Activated CD8-positive, alpha-beta memory T cell treated with anti-CD3 and anti-CD28 coated beads for 48 hours (primary cell): ENCODE measurements around the gene SLC2A6.

Source experiments
- DNase-seq, 3 experiments: peaks; one replicate each; pipeline ENCODE4 v3.0.0-alpha.2; 2020; ENCODE audit warnings: low read depth in 2 of 3, low spot score in 2 of 3

The SLC2A6 gene

DNA sequence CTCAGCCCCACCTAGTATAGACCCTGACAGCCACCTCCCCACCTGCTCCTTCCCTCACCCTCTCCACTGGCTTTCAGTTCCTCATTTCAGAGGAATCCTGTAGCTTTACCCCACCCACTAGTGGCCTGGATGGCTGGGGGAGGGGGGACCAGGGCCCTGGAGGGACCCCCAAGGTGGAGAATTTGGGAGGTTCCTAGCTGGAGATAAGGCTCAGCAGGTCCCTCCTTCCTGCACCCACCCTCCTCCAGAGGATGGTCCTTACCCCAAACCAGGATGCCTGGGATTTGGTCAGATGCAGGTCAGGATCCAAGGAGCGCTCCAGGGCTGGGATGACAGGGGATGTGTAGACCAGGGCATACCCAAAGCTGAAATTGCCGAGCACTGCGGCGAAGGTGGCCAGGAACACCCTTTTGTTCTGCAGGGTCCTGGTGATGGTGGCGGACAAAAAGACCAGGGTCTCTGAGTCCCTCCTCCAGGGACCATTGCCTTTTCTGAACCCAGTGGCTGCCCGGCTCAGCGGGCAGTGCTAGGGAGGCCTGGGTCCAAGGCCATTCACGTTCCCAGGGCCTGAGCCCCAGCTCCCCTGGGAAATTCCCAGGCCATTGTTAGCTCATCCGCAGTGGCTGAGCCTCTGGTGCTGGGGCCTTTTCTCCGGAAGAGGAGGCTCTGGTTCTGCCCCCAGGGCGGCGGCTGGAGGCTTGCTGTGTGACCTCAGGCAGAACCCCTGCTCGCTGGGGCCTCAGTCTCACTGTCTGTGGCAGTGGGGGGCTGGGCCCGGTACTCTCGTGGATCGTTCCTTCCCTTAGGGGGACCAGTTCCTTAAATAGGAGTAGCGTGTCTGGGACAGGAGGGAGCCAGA, 678 bp downstream of the SLC2A6 start:
- DNase-seq: no peak

DNA sequence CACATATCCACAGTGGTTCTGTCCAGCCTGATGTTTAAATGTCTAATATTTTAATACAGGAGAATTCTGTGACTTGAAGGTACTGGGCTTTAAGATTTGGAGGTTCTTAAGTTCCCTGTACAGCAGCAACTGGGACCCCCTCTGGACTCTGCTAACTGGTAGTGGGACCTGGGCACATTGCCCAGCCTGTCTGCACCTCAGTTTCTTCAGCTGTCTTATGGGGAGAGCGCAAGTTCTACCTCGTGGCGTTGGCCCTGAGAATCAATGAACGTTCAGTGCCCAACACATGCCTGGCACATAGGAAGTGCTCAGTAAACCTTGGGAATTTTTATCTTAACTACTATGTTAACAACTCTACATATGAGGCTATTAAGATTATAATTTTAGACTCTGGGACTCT, 1.4 kb downstream of the SLC2A6 start:
- DNase-seq: no peak

DNA sequence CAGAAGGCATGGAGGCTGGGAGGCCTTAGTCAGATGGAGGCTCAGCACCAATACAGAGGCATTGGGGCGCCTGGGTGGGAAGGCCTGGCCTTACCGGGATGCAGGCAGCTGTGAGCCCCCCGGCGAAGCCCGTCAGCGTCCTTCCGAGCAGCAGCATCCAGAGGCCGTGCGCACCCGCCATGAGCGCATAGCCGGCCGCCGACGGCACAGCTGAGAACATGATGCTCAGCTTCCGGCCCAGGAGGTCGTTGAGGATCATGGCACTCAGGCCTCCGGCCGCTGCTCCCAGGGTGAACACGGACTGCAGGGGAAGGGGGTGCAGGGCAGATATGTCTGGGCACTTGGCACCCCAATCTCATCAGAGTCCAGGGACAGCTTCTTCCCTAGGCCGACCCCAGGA, 2.0 kb downstream of the SLC2A6 start:
- DNase-seq: no peak

DNA sequence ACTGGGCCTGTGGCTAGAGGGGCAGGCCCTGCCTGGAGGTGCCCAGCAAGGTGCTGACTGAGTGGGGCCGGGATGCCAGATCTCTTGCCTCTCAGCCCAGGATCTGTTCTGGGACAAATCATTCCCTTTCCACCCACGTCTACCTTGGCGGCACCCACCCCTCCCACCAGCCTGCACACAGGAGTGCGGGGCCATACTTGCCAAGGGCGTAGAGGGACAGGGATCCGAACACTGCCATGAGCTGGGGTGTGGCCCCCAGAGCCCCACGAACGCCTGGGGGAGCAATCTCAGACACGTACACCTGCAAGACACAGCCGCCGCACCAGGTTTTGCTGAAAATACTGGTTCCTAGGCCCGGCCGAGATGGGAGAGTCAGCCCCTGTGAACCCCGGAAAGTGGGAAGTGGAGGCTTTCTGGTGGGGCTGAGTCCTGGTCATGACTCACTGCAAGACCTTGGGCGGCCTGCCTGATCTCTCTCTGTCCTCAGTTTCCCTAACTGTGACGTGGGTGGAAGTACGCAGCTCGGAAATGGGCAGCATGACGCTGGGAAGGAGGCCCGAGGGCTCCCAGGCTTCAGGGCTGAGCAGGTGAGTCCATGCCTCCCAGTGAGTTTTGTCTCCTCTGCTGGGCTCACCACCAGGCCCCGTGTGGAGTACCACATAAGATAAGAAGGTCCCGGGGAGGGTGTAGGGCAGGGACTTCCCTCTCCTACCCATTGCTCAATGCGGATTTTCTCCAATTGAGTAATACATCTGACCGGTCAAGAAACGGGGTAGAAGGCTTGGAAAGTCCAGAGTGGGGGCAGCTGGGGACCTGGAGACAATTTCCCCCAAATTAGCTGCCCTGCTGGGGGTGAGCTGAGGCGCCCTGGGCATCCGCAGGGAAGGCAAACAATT, 2.6 kb downstream of the SLC2A6 start:
- DNase-seq: no peak

DNA sequence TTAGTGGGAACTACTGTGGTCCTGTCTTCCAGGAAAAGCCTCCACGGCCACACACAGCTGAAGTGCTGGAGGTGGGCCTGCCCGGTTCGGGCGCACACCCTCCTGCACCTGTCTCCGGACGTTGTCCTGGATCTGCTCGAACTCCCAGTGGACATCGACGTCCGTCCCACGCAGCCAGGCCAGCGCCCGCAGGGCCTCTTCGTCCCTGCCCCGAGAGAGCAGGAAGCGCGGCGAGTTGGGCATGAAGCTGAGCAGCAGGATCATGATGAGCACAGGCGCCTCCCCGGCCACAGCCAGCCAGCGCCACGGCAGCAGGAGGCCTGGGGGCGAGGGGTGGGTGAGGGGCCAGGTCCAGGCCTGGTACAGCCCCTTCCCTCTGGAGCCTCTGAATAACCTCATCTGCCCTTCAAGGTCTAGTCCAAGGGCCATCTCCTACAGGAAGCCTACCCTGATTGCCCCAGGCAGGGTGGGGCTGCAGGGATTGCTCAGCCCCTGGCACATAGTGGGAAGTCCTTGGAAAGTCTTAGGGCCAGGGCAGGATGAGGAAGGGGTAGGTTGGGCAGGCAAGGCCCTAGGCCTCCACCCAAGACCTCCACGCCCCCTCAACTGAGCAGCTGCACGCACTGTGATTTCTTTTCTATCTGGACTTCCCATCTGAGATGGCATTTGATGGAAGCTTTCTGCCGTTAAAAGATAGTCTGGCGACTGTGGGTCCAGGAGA, 3.4 kb downstream of the SLC2A6 start:
- no peak for DNase-seq

DNA sequence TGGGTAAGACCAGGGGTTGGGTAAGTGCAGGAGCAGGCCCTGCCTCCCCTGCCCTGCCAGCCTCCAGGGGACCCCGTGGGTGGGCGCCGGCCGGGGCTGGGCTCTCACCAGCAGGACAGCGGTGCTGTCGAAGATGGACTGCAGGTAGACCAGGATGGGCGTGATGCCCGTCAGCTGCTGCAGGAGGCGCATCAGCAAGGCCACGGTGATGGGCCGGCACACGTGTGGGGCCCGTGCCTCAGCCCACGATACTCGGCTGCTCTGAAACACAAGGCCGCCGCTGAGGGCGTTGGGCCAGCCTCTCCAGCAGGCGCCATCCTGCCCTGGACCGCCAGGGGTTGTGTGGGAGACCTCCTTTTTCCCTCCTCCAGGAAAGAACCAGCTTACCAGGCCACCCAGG, 4.0 kb downstream of the SLC2A6 start:
- no peak for DNase-seq

DNA sequence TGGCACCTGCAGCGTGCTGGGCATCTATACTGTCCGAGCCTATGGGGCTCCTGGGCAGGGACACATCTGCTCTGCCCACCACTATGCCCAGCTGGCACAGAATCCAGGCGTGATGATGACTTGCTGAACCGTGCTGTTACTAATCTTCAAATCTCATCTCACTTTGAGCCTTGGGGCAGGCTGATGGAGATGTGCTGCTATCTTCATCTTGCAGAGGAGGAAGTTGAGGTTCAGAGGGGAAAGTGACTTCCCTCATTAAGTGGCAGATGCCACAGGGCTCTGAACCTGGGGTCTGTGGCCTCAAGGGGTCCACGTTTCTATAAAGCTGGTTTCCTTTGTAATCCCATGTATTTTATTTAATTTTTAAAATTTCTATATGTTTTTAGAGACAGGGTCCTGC, 4.7 kb downstream of the SLC2A6 start:
- DNase-seq: no peak

DNA sequence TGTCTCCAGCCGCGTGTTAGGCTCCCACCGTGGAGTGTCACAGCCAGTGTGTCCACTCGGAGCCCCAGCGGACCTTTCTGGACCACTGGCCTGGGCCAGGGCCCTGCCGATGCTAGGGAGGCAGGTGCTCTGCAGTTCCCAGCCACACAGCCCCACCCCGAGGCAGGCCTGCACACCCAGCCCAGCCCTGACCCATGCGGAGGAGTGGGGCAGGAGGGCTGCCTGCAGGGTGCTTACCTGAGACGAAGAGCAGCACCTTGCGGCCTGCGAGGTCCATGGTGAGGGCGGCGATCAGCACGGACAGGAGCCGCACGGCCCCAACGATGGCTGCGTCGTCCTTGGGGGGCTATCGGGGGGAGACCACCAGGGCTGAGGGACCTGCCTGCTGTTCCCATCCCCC, 5.2 kb downstream of the SLC2A6 start:
- no peak for DNase-seq

DNA sequence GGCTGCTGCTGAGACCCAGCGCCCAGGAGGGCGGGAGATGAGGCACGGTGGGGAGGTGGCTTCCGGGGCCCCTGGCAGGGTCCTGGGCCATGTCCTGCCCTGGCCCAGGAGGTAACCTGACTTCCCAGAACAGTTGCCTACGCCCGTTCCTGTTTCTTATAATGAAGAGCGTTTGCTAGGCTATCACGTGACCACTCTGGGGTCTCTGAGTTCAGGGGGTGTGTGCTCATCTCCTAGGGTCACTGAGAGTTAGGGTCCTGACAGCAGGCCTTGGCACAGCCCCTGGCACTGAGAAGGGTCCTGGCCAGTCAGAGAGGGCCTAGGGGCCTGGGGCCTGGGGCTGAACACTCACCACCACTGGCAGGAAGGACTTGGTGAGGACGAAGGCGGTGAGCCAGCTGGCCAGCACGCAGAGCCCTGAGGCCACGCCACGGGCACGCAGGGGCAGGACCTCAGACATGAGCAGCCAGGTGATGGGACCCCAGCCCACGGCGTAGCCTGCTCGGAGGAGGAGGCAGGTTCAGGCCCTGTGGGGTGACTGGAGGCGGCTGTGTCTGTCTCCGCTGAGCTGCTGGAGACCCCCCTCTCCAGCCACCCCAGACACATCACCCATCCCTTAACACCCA, 6.0 kb downstream of the SLC2A6 start:
- DNase-seq: no peak

DNA sequence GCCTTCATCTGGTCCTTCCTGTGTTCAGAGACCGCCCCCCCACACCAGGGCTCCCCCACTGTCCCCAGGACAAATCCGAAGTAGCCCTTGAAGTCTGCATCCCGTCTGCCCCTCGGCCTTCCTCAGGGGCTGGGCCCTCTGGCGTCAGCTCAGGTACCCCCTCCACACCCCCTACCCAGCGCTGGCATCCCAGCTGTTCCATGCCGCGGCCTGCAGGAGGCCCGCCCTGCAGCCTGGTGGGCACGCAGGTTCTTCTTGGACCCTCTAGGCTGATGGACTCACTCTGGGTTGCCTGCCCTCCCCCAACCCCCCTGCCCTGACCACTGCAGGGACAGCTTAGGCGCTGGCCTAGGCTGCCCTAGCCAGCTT, 6.6 kb downstream of the SLC2A6 start:
- DNase-seq: no peak

DNA sequence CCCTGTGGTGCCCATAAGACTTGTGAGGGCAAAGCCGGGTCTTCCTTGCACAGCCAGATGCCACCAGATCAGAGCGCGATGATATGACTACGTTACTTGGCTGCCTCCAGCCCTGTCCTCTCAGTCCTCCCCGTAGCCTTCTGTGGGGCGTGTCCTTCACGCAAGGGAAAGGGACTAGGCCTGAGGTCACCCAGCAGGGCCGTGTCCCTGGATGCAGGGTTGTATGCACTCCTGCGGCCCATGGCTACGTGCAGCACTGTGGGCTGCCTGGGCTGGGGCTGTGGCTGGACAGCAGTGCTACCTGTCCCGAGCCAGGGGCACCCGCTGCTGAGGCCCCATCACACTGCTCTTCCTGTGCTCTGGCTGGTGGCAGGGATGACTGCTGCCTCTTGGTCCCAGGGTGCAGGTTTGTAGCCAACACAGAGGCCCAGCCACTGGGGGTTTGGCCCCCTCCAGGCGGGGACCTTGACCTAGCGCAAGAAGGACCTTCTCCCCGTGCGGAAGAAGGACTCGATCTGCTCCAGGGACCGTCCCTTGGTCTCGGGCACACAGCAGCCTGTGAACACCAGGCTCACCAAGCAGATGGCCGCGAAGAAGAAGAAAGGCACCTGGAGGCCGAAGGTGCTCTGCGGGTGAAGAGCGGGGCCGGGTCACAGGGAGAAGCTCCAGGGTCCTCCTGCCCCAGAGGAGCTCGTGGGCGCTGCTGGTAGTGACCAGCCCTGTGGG, 7.2 kb downstream of the SLC2A6 start:
- no peak for DNase-seq

DNA sequence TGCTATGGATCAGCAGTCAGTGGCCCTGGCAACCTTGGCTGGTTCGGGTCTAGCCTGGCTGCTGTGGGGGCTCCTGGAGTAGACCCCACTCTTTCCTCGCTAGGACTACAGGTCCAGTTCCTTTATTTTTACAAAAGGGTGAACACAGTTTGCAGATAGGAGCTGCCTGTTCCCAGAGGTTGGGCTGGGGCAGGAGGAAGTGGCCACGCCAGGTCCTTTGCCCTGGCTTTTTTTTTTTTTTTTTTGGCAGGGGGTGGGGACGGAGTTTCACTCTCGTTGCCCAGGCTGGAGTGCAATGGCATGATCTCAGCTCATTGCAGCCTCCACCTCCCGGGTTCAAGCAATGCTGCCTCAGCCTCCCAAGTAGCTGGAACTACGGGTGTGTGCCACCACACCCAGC, 7.9 kb downstream of the SLC2A6 start:
- DNase-seq: no peak

DNA sequence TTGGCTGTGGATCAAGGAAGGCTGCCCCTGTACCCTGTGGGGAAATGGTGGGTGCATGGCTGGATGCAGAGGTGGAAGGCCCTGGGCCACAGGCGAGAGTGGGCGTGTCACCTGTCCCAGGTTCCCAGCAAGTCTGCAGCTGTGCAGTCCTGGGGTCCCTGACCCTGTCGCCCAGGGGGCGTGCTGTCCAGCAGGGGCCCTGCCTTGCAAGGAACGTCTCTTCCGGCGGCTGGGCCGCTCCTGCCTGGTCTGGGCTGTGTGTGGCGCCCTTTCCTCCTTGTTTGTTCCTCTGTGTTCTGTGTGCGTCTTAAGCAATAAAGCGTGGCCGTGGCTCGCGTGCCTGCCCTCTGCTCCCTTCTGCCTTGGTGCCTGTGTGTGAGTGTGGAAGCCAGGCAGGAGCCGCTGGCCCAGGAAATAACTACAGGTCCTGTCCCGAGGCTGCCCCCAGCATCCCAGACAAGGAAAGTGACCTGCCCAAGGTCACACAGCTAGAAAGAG, 8.4 kb downstream of the SLC2A6 start:
- DNase-seq: no peak

DNA sequence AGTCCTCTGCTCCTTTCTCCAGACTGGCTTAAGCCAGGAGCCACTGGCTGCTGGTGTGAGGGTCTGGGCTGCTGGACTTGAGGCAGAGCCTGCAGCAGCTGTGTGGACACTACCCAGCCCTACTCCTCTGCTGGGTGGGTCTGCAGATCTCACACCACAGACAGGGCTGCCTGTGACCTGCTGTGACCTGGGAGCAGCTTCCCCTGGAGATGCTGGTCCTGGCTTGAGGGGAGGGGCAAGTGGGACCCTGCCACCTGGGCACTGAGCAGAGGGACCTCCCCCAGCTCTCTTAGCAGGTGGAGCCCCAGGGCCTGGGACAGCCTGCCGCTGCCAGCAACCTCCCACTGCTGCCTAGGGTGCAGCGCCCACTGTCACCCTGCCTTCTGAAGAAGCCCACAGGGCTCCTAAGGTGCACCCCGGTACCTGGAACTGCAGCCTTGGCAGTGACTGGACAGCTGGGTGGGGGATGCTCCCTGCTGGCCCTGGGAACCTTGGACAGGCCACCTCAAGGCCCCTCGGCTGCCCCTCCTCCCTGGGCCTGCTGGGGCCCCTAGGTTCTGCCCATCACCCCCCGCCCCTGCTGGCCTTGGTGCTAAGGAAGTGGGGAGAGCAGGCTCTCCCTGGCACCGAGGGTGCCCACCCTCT, 10.0 kb downstream of the SLC2A6 start:
- no peak for DNase-seq

DNA sequence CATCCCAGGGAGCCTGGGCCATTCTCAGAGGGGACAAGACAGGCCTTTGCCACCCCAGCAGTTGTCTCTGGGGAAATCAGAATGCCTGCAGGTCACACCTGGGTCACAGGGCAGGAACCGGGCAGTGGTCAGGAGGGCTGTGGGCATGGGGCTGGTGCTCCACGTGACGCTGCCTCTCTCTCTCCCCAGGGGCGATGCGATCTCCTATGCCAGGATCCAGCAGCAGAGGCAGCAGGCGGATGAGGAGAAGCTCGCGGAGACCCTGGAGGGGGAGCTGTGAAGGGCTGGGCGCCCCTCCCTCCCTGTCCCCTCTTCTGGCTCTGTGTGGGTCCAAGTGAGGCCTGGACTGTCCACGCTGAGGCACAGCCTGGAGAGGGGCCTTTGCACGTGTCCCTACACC, 10.5 kb downstream of the SLC2A6 start:
- no peak for DNase-seq

DNA sequence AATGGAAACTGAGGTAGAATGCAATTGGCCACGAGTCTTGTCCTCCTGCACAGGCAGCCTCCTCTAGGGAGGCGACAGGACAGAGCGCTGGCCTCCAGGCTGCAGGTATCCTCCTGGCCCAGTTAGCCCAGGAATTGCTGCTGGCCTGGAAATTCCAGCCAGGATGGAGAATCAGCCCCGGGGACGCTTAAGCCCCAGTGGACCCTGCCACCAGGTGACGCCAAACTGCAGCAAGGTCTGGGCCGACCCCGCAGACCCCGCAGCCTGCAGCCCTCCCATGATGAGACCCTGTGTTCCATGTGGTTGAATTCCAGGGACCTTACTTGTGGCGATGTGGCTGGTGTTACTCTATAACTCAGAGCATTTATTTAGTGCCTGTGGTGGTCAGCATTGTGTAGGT, 11.8 kb downstream of the SLC2A6 start:
- no peak for DNase-seq

DNA sequence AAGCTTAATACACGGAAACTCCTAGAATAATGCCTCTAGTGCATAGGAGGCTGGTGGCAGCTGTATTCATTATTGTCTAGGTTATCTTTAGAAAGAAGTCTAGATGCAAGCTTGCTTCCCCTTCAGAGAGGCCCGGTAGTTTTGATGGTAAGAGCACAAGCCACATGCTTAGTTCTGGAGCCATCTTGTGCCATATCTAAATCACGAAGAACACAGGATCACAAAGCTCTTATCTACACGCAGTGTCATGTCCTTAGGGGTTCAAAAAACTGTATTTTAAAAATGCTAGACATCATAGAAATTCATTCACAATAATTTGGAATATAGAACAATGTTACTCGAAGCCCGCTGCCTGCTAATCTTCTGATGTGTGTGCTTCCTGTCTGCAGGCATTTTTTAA, 12.9 kb downstream of the SLC2A6 start:
- DNase-seq: no peak

DNA sequence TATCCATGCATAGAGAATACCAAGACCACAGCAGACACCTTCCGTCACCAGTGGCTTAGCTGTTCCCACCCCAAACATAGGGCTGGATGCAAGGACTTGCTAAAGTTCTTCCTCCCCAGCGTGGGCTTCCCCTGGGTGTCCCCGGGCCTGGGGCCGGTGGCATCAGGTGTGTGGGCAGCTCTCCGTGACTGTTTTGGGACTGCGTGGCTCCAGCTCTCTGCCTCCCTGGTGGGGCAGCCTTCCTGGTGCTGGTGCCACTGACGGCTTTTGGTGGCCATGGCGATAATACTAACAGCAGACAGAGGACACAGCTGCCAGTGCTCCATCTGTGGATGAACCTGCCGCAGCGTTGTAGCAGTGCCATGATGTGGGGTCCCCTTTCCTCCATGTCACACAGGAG, 14.3 kb downstream of the SLC2A6 start:
- DNase-seq: no peak

DNA sequence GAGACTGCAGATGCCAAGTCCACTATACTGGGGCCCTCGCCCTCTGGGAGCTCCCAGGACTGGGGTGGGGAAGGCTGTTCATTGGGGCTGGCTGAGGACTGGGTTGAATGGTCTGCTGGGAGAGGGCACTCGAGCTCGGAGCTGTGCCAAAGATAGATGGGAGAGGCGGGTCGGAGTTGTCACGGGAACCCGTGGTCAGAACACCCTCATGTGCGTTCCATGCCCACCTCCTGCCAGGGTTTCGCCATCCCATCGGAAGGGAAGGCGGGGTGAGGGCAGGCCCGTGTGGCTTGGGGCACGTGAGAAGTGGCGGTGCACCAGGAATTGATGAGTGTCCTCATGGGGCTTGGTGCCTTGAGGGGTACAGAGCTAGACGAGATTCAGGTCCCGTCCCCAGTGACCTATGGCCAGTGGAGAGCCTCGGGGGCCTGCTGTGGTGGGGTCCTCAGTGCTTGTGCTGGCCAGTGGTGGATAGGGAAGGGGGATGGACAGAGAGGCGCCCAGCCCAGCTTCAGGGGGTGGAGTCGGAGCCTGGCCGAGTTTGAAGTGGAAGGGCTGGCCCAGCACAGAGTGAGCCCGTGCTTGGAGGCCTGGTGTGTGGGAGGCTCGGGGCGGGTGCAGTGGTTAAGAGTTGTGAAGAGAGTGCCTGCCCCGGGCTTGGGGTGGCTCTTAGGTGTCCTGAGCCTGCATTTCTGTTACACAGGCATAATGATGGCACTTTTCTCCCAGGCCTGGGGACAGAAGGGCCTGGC, 14.9 kb downstream of the SLC2A6 start:
- no peak for DNase-seq
